Vagina (tissue), 2 donors: ENCODE results near the gene LGR4. TPM values are rescaled to one million over a fixed set of nuclear protein-coding genes. Genes with fewer than 3 reads are reported as not detected.

Experiments used
- DNase-seq, 2 donors: peaks; one replicate each; pipeline ENCODE4 v3.0.0-alpha.2; 2017; ENCODE audit errors: extremely low spot score in 2 of 2
- H3K27ac ChIP-seq: fragments of 200-600 bp; sonication (generic); one replicate; pipeline ENCODE4 v1.5.1; 2019
- H3K27me3 ChIP-seq: fragments of 200-600 bp; sonication (generic); one replicate; pipeline ENCODE4 v1.5.1; 2019
- H3K36me3 ChIP-seq, 2 donors: fragments of 200-600 bp; sonication (generic); one replicate each; pipeline ENCODE4 v1.5.1; 2017 to 2019
- H3K4me1 ChIP-seq: fragments of 200-600 bp; sonication (generic); one replicate; pipeline ENCODE4 v1.5.1; 2019
- H3K4me3 ChIP-seq, 2 donors: fragments of 200-600 bp; sonication (generic); 1 replicate in 1 of 2; 2 replicates in 1 of 2; pipeline ENCODE4 v1.5.1; 2016 to 2019
- H3K9me3 ChIP-seq: fragments of 200-600 bp; sonication (generic); one replicate; pipeline ENCODE4 v1.5.1; 2019
- POLR2A ChIP-seq, 2 donors: fragments of 450-650 bp; IDR thresholded peaks; one replicate each; pipeline ENCODE4 v1.6.1; 2017; ENCODE audit warnings: antibody characterized with exemption in 2 of 2, mild to moderate bottlenecking in 2 of 2, moderate library complexity in 2 of 2
- POLR2AphosphoS5 ChIP-seq, 2 donors: sonication (generic); formaldehyde crosslinking; IDR thresholded peaks; one replicate each; pipeline ENCODE4 v1.9.0; 2017; ENCODE audit warnings: antibody characterized with exemption in 2 of 2, mild to moderate bottlenecking in 2 of 2, low read depth in 1 of 2; ENCODE audit not compliant: insufficient read depth in 1 of 2
- intact Hi-C: fragments of 100-400 bp; cut with DNase I; formaldehyde crosslinking; loops from one replicate; pipeline ENCODE4 v1.15.1; 2023
- total RNA-seq: library from RNA; depleted of rRNA; stranded (reverse); fragments of >200 nt; gene quantifications from one replicate; pipeline ENCODE4 v1.2.3, GENCODE V29; 2016
- TF ChIP-seq, protein P1 (sequence below), 3 experiments: fragments of 450-650 bp in 2 of 3; fragments of 200-600 bp in 1 of 3; sonication (generic) in 1 of 3; IDR thresholded peaks; one replicate each; pipeline ENCODE4 v1.5.1; 2017 to 2019; ENCODE audit warnings: antibody characterized with exemption in 3 of 3, mild to moderate bottlenecking in 2 of 3, moderate library complexity in 2 of 3

LGR4 gene
- total RNA-seq, 1 donor from 2014 or later, result 65.6 TPM

DNA sequence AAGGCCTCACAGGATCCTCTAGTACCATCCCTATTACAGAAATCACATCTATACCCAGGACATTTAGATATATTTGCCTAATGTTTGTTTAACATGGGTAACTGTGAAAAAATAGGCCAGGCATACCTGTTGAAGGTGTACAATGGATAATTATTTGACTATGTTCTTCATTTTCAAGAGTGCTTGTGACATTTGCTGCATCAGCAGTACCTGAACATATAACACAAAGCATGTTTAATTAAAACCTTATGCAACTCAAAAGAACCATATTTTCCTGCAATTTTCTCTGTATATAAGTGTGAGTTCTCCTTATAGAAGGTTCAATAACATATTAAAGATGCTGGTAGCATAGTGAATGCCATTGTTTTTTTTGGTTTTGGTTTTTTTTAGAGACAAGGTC lies 101.1 kb downstream of the LGR4 start:
- TF ChIP-seq, protein P1, sequence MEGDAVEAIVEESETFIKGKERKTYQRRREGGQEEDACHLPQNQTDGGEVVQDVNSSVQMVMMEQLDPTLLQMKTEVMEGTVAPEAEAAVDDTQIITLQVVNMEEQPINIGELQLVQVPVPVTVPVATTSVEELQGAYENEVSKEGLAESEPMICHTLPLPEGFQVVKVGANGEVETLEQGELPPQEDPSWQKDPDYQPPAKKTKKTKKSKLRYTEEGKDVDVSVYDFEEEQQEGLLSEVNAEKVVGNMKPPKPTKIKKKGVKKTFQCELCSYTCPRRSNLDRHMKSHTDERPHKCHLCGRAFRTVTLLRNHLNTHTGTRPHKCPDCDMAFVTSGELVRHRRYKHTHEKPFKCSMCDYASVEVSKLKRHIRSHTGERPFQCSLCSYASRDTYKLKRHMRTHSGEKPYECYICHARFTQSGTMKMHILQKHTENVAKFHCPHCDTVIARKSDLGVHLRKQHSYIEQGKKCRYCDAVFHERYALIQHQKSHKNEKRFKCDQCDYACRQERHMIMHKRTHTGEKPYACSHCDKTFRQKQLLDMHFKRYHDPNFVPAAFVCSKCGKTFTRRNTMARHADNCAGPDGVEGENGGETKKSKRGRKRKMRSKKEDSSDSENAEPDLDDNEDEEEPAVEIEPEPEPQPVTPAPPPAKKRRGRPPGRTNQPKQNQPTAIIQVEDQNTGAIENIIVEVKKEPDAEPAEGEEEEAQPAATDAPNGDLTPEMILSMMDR (IDR thresholded peaks at IDR 0.05), result no peak
- no peak for TF ChIP-seq POLR2A (IDR thresholded peaks at IDR 0.05)
- TF ChIP-seq POLR2AphosphoS5 (IDR thresholded peaks at IDR 0.05; ENCODE audit: insufficient read depth in 1 of 2, low read depth in 1 of 2), result no peak
- Histone ChIP-seq H3K4me1 (no peaks in the 10 kb centered on the region), H3K27ac (no peak overlapping the region), H3K4me3 (no peak overlapping the region), H3K9me3 (no peaks in the 10 kb centered on the region), H3K27me3 (no peaks in the 10 kb centered on the region), H3K36me3 (peaks cover 0 to 20% of the 10 kb centered on the region in 2 donors)
- intact Hi-C loops, result no loop called here
- no peak for DNase-seq

DNA sequence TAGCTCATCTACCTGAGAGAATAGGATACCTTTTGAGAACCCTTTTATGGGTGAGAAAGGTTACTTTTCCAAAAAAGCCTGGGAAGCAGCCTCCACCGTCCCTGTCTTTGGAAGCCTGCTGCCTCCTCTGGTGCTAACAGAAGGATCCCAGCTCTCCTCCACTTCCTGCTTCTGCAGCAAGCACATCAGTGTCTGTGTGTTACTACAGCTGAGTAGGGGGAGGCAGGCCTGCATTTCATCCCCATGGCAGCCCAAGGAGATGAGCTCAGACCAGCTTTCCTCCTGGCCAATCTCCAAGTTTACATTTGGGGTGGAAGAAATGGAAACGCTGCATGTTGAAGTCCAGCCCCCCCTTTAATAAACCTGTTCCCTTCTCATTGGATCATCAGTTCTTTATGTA lies 102.2 kb downstream of the LGR4 start:
- Histone ChIP-seq H3K27ac (no peak overlapping the region), H3K9me3 (no peaks in the 10 kb centered on the region), H3K4me1 (no peaks in the 10 kb centered on the region), H3K4me3 (no peak overlapping the region), H3K36me3 (peaks cover 0 to 20% of the 10 kb centered on the region in 2 donors), H3K27me3 (no peaks in the 10 kb centered on the region)
- DNase-seq, result no peak
- TF ChIP-seq POLR2AphosphoS5 (IDR thresholded peaks at IDR 0.05; ENCODE audit: insufficient read depth in 1 of 2, low read depth in 1 of 2) (no peak), POLR2A (IDR thresholded peaks at IDR 0.05) (no peak)
- TF ChIP-seq, protein P1 (IDR thresholded peaks at IDR 0.05), result no peak
- intact Hi-C loops, result no loop called here

DNA sequence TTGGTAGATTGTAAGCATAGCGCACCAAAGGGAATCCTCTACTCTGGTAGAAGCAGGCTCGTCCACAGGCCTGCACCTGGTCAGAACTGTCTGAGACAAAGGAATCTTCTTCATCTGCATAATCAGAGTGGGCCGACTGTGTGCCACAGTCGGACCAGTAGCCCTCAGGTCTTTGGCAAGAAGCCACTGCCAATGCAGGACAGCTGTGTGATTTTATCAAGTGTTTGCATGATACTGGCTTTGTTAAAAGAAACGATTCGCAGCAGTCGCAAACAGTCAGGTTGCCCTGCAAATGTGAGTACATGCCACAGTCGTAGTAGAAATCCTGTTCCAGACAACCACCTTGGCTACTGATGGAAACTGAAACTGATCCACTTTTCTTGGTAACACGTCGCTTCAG lies 104.7 kb downstream of the LGR4 start:
- H3K27me3 ChIP-seq, result no peaks in the 10 kb centered on the region
- peaks cover 9% of the 10 kb centered on the region for H3K4me1 ChIP-seq
- TF ChIP-seq POLR2A (IDR thresholded peaks at IDR 0.05), result no peak
- TF ChIP-seq POLR2AphosphoS5 (IDR thresholded peaks at IDR 0.05; ENCODE audit: insufficient read depth in 1 of 2, low read depth in 1 of 2), result no peak
- TF ChIP-seq, protein P1 (IDR thresholded peaks at IDR 0.05), result no peak
- no peak for DNase-seq
- H3K36me3 ChIP-seq, result peaks cover 0 to 10% of the 10 kb centered on the region in 2 donors
- H3K27ac ChIP-seq, result no peak overlapping the region
- no peaks in the 10 kb centered on the region for H3K9me3 ChIP-seq
- intact Hi-C loops, result no loop called here
- no peak overlapping the region for H3K4me3 ChIP-seq

DNA sequence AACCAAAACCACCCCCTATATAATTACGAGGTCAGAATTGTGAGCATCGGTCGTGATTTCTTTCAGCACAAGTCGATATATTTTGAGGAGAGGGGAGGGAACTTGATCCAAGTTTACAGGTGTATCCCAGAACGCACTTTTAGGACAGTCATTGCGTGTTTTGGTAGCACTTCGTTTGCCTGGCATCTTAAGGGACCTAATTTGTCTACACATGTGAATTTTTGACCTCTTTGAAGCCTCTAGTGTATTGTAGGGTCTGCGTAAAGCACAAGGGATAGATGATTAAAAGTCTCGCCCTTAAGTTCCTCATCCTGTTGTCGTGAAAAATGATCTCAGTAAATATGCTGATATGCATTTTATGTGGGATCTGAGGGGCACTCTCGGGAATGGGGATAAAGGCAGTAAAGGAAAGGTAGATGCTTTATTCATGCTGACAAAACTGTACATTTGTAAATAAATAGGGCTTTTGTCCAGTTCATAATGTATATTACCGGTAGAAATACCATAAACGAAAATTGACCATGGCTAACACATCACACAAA lies 108.9 kb downstream of the LGR4 start:
- no peaks in the 10 kb centered on the region for H3K36me3 ChIP-seq
- peak overlapping the region; percentile 60 to 72 for H3K4me3 ChIP-seq
- no peak for DNase-seq
- H3K27ac ChIP-seq, result peak overlapping the region; percentile 20
- peaks cover 20% of the 10 kb centered on the region for H3K4me1 ChIP-seq
- no peaks in the 10 kb centered on the region for H3K27me3 ChIP-seq
- intact Hi-C loops, result no loop called here
- TF ChIP-seq POLR2AphosphoS5 (IDR thresholded peaks at IDR 0.05; ENCODE audit: insufficient read depth in 1 of 2, low read depth in 1 of 2) (no peak), POLR2A (IDR thresholded peaks at IDR 0.05) (no peak)
- TF ChIP-seq, protein P1 (IDR thresholded peaks at IDR 0.05), result no peak
- no peaks in the 10 kb centered on the region for H3K9me3 ChIP-seq

DNA sequence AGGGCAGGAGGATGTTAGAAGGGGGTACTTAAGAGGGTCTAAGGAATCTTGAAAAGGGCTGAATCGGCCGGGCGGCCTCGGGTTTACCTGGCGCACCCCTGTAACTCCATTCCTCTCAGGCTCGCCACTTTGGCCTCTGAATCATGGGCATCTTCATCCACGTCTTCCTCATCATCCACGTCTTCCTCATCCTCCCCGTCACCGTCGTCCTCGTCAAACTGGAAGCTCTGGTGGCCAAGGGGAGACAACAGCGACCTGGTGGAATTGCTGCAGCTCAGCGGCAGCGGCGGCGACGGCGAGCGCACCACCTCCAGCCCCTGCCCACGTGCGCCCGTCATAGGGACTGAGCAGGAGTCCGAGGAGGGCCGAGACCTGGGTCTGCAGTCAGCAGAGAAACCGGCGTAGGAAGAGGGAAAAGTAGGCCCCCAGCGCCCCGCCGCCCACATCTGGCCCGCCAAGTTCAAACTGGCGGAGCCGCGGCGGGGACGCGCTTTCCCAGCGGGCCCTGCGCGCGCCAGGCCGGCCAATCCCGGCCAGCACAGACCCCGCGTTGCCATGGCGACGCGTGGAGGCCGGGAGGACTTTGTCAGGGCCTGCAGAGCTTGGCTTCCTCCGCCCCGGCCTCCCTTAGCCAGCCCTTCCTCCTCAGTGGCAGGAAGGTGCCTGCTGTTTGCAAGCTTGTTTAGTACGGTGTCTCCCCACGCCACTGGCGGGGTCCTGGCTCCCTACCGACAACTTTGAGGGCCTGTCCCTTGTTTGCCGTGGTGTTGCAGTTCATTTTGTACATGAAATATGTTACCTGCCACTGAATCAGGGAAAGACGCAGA lies 109.6 kb downstream of the LGR4 start, which contains the start of gene CCDC34:
Gene CCDC34, minus strand, starts transcription at position 467 of the 827 bp plus-strand sequence. Its CDS starts 21 bp downstream, at position 446.
- Histone ChIP-seq H3K4me3 (peak within 1 kb of the TSS; percentile 60 to 72), H3K4me1 (peaks cover 20% of the 10 kb centered on the region), H3K9me3 (no peaks in the 10 kb centered on the region), H3K27me3 (no peaks in the 10 kb centered on the region), H3K27ac (peak within 1 kb of the TSS; percentile 20), H3K36me3 (no peaks in the 10 kb centered on the region)
- DNase-seq, result peak in 1 of 2 donors; percentile 93
- TF ChIP-seq POLR2A (IDR thresholded peaks at IDR 0.05) (no peak), POLR2AphosphoS5 (IDR thresholded peaks at IDR 0.05; ENCODE audit: insufficient read depth in 1 of 2, low read depth in 1 of 2) (peak in 1 of 2 donors; percentile 69)
- intact Hi-C loops, result no loop called here
